ENCODE results near the gene ALDOA. TPM values are rescaled to one million over a fixed set of nuclear protein-coding genes. Genes with fewer than 3 reads are reported as not detected.

Gene ALDOA
- total RNA-seq, 4 donors from 2014 or later: 836 to 988 (median 910) TPM

- intact Hi-C loops (cut with DNase I; ENCODE audit: low total_unique reads): no loop called here
- 65 to 74% methylated on average over 7 of the region's 7 CpGs for WGBS, 2 donors
- no peak overlapping the region for H3K4me3 ChIP-seq (ENCODE audit: low read depth, poor library complexity, severe bottlenecking)
- TF ChIP-seq POLR2A (IDR thresholded peaks at IDR 0.05) (no peak), CTCF (IDR thresholded peaks at IDR 0.05) (no peak)
- DNase-seq (ENCODE audit: low spot score in 2 of 2): no peak
Measured at GRCh38 chr16:30115238-30115637, 49.7 kb downstream of the ALDOA start.

- no peak overlapping the region for H3K4me3 ChIP-seq (ENCODE audit: low read depth, poor library complexity, severe bottlenecking)
- DNase-seq (ENCODE audit: low spot score in 2 of 2): no peak
- no peak for TF ChIP-seq CTCF (IDR thresholded peaks at IDR 0.05)
- TF ChIP-seq POLR2A (IDR thresholded peaks at IDR 0.05): no peak
- intact Hi-C loops (cut with DNase I; ENCODE audit: low total_unique reads): no loop called here
- WGBS, 2 donors: 87 to 88% methylated on average over 14 to 15 of the region's 16 CpGs
Measured at GRCh38 chr16:30116291-30117207, 51.0 kb downstream of the ALDOA start.

GRCh38 chr16:30117768-30118167 is 52.2 kb downstream of the ALDOA start:
- TF ChIP-seq POLR2A (IDR thresholded peaks at IDR 0.05) (no peak), CTCF (IDR thresholded peaks at IDR 0.05) (no peak)
- intact Hi-C loops (cut with DNase I; ENCODE audit: low total_unique reads): no loop called here
- WGBS, 2 donors: 92 to 100% methylated on average over 4 to 10 of the region's 10 CpGs
- DNase-seq (ENCODE audit: low spot score in 2 of 2): no peak
- H3K4me3 ChIP-seq (ENCODE audit: low read depth, poor library complexity, severe bottlenecking): no peak overlapping the region

- intact Hi-C loops (cut with DNase I; ENCODE audit: low total_unique reads): no loop called here
- WGBS, 2 donors: 87 to 91% methylated on average over 2 of the region's 2 CpGs
- no peak for DNase-seq (ENCODE audit: low spot score in 2 of 2)
- H3K4me3 ChIP-seq (ENCODE audit: low read depth, poor library complexity, severe bottlenecking): no peak overlapping the region
- TF ChIP-seq CTCF (IDR thresholded peaks at IDR 0.05): no peak
- no peak for TF ChIP-seq POLR2A (IDR thresholded peaks at IDR 0.05)
Measured at GRCh38 chr16:30119428-30119827, 53.9 kb downstream of the ALDOA start.

Other genes starting within 250 kb of the ALDOA start
- 10 to 100 TPM; 28.0 to 33.5 (median 32.1) TPM for gene PAGR1, start 249.6 kb upstream of the ALDOA start, total RNA-seq
- 10 to 100 TPM; 58.2 to 94.1 (median 70.4) TPM for gene MVP, start 245.3 kb upstream of the ALDOA start, total RNA-seq
- 100 to 1,000 TPM in 3 of 4 donors, 10 to 100 TPM in 1; 83.4 to 122 (median 108) TPM for gene CDIPT, start 202.5 kb upstream of the ALDOA start, total RNA-seq
- 100 to 1,000 TPM in 1 of 4 donors, 1 to 10 TPM in 3; 1.4 to 100 (median 3.1) TPM for gene SEZ6L2, start 166.2 kb upstream of the ALDOA start, total RNA-seq
- not detected for gene ASPHD1, start 165.3 kb upstream of the ALDOA start, total RNA-seq
- gene KCTD13, start 139.5 kb upstream of the ALDOA start, total RNA-seq: 10 to 100 TPM; 19.7 to 34.4 (median 26.0) TPM
- gene TMEM219, start 103.7 kb upstream of the ALDOA start, total RNA-seq: 100 to 1,000 TPM; 118 to 143 (median 130) TPM
- 10 to 100 TPM; 35.5 to 47.9 (median 38.1) TPM for gene TAOK2, start 91.9 kb upstream of the ALDOA start, total RNA-seq
- 10 to 100 TPM; 13.7 to 28.9 (median 21.5) TPM for gene HIRIP3, start 70.1 kb upstream of the ALDOA start, total RNA-seq
- 100 to 1,000 TPM in 1 of 4 donors, 10 to 100 TPM in 3; 40.9 to 157 (median 61.8) TPM for gene INO80E, start 69.5 kb upstream of the ALDOA start, total RNA-seq
- gene DOC2A, start 54.7 kb upstream of the ALDOA start, total RNA-seq: 1 to 10 TPM in 1 of 4 donors, under 1 TPM in 2, not detected in 1; 0.21 to 2.6 (median 0.69) TPM
- gene C16orf92, start 42.6 kb upstream of the ALDOA start, total RNA-seq: not detected
- not detected for gene TLCD3B, start 34.5 kb upstream of the ALDOA start, total RNA-seq
- gene PPP4C, start 10.2 kb downstream of the ALDOA start, total RNA-seq: 10 to 100 TPM; 53.3 to 75.4 (median 67.4) TPM
- 1 to 10 TPM; 2.6 to 7.2 (median 3.8) TPM for gene TBX6, start 26.2 kb downstream of the ALDOA start, total RNA-seq
- 100 to 1,000 TPM; 185 to 351 (median 229) TPM for gene YPEL3, start 30.5 kb downstream of the ALDOA start, total RNA-seq
- gene GDPD3, start 47.8 kb downstream of the ALDOA start, total RNA-seq: 10 to 100 TPM in 3 of 4 donors, 1 to 10 TPM in 1; 7.4 to 15.2 (median 11.6) TPM
- 10 to 100 TPM; 39.6 to 62.3 (median 49.6) TPM for gene MAPK3, start 57.5 kb downstream of the ALDOA start, total RNA-seq
- 10 to 100 TPM; 16.7 to 44.4 (median 27.0) TPM for gene CORO1A, start 117.8 kb downstream of the ALDOA start, total RNA-seq
- 100 to 1,000 TPM in 3 of 4 donors, 10 to 100 TPM in 1; 87.6 to 199 (median 147) TPM for gene BOLA2B, start 127.9 kb downstream of the ALDOA start, total RNA-seq
- gene SLX1A, start 128.1 kb downstream of the ALDOA start, total RNA-seq: 10 to 100 TPM; 22.1 to 68.1 (median 45.3) TPM
- gene SULT1A3, start 133.5 kb downstream of the ALDOA start, total RNA-seq: 10 to 100 TPM in 2 of 4 donors, 1 to 10 TPM in 2; 2.0 to 19.3 (median 11.3) TPM
- 1 to 10 TPM; 1.4 to 2.4 (median 1.7) TPM for gene NPIPB13, start 182.7 kb downstream of the ALDOA start, total RNA-seq